ENCODE results near the gene PER1. TPM values are rescaled to one million over a fixed set of nuclear protein-coding genes. Genes with fewer than 3 reads are reported as not detected.

The PER1 gene
- total and polyA plus RNA-seq, 4 donors = 34.3 to 297 (median 173) TPM

DNA sequence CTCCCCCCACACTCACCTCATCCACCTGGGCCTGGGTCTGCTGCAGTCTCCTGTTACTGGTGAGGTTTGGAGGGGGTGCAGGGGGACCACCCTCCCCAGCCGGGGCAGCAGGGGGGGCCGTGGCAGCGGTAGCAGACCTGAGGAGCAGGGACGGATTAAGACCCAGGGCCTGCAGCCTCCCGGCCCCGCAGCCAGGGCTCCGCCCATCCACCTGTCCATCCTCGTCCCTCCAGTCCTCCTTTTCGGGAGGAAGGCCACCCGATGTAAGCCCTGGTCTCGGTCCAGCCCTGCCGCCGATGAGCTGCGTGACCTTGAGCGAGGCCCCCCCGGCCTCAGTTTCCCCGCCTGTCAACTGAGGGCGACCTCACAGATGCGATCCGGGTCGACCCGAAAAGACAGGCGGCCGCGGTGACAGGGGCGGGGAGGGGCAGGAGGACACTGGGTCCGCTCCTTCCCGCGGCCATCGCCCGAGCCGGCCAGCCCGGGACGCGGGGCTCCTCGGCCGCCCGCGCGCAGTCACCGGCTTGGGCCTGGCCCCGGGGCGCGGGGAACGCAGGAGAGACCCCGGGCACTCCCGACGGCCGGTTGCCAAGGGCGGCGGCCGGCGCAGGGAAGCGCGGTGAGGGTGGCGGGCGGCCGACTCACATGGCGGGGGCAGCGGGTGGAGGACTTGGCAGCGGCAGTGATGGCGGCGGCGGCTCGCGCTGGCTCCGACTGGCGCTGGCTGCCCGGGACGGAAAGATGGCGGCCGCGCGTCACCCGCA lies 10.2 kb upstream of the PER1 start, which contains the start of gene VAMP2:
Gene VAMP2 (minus strand): TSS at position 716 of the 764 bp plus-strand sequence. CDS start 69 bp downstream, at position 647.
- H3K27me3 ChIP-seq (ENCODE audit: control insufficient read depth in 1 of 2, insufficient read depth in 2 of 2, low read length in 1 of 2) = no peaks in the 10 kb centered on the region
- H3K4me3 ChIP-seq (ENCODE audit: low read length in 2 of 2) = peak within 1 kb of the TSS; percentile 66 to 95
- intact Hi-C loops (cut with DNase I) = loop anchor here in 1 of 2 donors (5.0 kb wide), 1 partner anchor 40 kb away; the partner anchor contains the start of gene HES7
- no peaks in the 10 kb centered on the region for H3K36me3 ChIP-seq (ENCODE audit: control insufficient read depth in 1 of 2, insufficient read depth in 2 of 2, low read length in 1 of 2)
- WGBS, 2 donors = 0% methylated on average over 52 to 75 of the region's 75 CpGs
- peak within 1 kb of the TSS; percentile 61 to 89 for H3K27ac ChIP-seq (ENCODE audit: low read depth in 1 of 2, low read length in 2 of 2)
- no peaks in the 10 kb centered on the region for H3K9me3 ChIP-seq (ENCODE audit: control insufficient read depth, low read length)
- H3K4me1 ChIP-seq (ENCODE audit: control insufficient read depth in 1 of 2, insufficient read depth in 2 of 2, low read length in 2 of 2) = no peaks in the 10 kb centered on the region
- DNase-seq (peak; percentile 90 to 95), ATAC-seq (ENCODE audit: low FRiP score) (peak; percentile 75)

DNA sequence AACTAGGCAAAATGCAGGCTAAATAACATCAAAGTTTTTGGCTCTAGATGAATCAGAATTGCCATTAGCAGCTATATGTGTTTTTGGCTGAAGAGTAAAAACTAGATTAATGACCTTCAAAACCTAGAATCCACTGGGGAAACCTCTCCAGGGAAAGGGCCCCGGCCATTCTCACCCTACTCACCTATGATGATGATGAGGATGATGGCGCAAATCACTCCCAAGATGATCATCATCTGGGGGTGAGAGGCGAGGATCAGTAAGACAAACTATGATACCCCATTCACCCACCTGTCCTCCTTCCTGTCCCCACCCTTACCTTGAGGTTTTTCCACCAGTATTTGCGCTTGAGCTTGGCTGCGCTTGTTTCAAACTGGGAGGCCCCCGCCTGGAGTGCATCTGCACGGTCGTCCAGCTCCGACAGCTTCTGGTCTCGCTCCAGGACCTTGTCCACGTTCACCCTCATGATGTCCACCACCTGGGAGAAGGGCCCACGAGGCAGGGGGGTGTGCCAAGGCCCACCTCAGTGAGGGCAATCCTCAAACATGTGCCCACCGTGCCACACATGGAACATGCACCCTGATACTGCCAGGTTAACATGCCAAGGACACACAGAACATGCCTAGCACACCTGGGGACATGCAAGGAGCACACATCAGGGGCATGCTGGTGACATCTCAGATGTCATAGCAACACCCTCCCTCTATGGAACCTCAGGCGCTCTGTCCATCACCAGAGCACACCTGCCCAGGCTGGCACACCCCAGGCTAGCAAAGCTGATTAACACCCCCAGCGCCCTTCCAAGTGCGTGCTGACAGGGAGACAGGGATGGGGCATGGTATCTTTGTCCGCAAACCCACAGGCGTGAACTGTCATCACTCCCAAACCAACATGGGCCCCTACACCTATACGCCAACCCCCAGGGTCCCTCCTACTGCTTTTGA lies 9.4 kb upstream of the PER1 start:
- no peaks in the 10 kb centered on the region for H3K9me3 ChIP-seq (ENCODE audit: control insufficient read depth, low read length)

DNA sequence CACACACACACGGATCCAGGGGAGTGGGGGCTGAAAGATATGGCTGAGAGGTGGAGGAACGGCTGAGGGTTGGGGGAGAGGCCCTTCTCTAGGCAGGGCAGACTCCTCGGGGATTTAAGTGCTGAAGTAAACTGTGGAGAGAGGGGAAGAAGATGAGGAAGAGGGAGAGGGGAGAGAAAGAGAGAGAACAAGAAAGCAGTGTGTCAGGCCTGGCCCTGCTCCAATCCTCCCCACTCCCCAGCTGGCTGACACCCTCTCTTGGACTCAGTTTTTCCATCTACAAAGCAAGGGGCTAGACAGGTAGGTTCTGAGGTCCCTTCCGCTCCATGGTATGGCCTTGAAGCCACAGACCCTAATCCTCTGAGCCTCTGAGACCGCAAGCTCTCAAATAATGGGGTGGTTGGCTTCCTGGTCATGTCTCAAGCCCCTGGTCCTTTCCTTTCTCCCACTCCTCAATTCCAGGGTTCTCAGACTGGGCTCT lies 8.6 kb upstream of the PER1 start:
- H3K9me3 ChIP-seq (ENCODE audit: control insufficient read depth, low read length) = no peaks in the 10 kb centered on the region
- 43 to 47% methylated on average over 5 of the region's 5 CpGs for WGBS, 2 donors
- intact Hi-C loops (cut with DNase I) = loop anchor here in 1 of 2 donors (5.0 kb wide), 1 partner anchor 38 kb away; the partner anchor contains the start of gene HES7

More for the DNA sequence above, 9.4 kb upstream of the PER1 start:
- WGBS, 2 donors = 37 to 43% methylated on average over 19 of the region's 19 CpGs
- intact Hi-C loops (cut with DNase I) = loop anchor here in 1 of 2 donors (5.0 kb wide), 1 partner anchor 39 kb away; the partner anchor contains the start of gene HES7
- Histone ChIP-seq H3K36me3 (ENCODE audit: control insufficient read depth in 1 of 2, insufficient read depth in 2 of 2, low read length in 1 of 2) (no peaks in the 10 kb centered on the region), H3K27ac (ENCODE audit: low read depth in 1 of 2, low read length in 2 of 2) (peak overlapping the region in 1 of 2 donors; percentile 89), H3K4me3 (ENCODE audit: low read length in 2 of 2) (peak overlapping the region; percentile 66 to 95), H3K27me3 (ENCODE audit: control insufficient read depth in 1 of 2, insufficient read depth in 2 of 2, low read length in 1 of 2) (no peaks in the 10 kb centered on the region), H3K4me1 (ENCODE audit: control insufficient read depth in 1 of 2, insufficient read depth in 2 of 2, low read length in 2 of 2) (no peaks in the 10 kb centered on the region)
- DNase-seq (peak in 1 of 2 donors; percentile 64), ATAC-seq (ENCODE audit: low FRiP score) (no peak)

DNA sequence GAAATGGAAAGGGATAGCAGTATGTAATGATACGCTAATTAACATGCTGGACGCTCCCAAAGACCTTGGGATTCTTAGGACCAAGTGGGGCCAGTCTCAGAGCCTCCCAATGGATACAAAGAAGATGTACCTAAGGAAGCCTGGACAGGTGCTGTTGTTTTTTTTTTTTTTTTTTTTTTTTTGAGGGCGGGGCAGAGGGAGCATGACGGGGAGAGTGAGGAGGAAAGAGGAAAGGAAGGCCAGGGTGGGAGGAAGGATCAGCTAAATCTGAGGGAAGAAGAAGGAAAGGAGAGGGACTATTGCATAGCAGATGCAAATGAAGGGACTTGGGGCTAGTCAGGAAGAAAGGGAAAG lies 8.0 kb upstream of the PER1 start:
- 39 to 54% methylated on average over 3 to 4 of the region's 4 CpGs for WGBS, 2 donors
- no peaks in the 10 kb centered on the region for H3K36me3 ChIP-seq (ENCODE audit: control insufficient read depth in 1 of 2, insufficient read depth in 2 of 2, low read length in 1 of 2)
- DNase-seq = no peak
- ATAC-seq (ENCODE audit: low FRiP score) = no peak
- intact Hi-C loops (cut with DNase I) = loop anchor here in 1 of 2 donors (5.0 kb wide), 1 partner anchor 38 kb away; the partner anchor contains the start of gene HES7
- no peaks in the 10 kb centered on the region for H3K27me3 ChIP-seq (ENCODE audit: control insufficient read depth in 1 of 2, insufficient read depth in 2 of 2, low read length in 1 of 2)
- H3K27ac ChIP-seq (ENCODE audit: low read depth in 1 of 2, low read length in 2 of 2) = no peak overlapping the region
- H3K4me1 ChIP-seq (ENCODE audit: control insufficient read depth in 1 of 2, insufficient read depth in 2 of 2, low read length in 2 of 2) = no peaks in the 10 kb centered on the region
- no peak overlapping the region for H3K4me3 ChIP-seq (ENCODE audit: low read length in 2 of 2)
- H3K9me3 ChIP-seq (ENCODE audit: control insufficient read depth, low read length) = no peaks in the 10 kb centered on the region

More for the DNA sequence above, 8.6 kb upstream of the PER1 start:
- H3K4me3 ChIP-seq (ENCODE audit: low read length in 2 of 2) = no peak overlapping the region
- no peak overlapping the region for H3K27ac ChIP-seq (ENCODE audit: low read depth in 1 of 2, low read length in 2 of 2)
- no peaks in the 10 kb centered on the region for H3K27me3 ChIP-seq (ENCODE audit: control insufficient read depth in 1 of 2, insufficient read depth in 2 of 2, low read length in 1 of 2)
- no peaks in the 10 kb centered on the region for H3K4me1 ChIP-seq (ENCODE audit: control insufficient read depth in 1 of 2, insufficient read depth in 2 of 2, low read length in 2 of 2)
- H3K36me3 ChIP-seq (ENCODE audit: control insufficient read depth in 1 of 2, insufficient read depth in 2 of 2, low read length in 1 of 2) = no peaks in the 10 kb centered on the region
- ATAC-seq (ENCODE audit: low FRiP score) = no peak
- peak in 1 of 2 donors; percentile 64 for DNase-seq

DNA sequence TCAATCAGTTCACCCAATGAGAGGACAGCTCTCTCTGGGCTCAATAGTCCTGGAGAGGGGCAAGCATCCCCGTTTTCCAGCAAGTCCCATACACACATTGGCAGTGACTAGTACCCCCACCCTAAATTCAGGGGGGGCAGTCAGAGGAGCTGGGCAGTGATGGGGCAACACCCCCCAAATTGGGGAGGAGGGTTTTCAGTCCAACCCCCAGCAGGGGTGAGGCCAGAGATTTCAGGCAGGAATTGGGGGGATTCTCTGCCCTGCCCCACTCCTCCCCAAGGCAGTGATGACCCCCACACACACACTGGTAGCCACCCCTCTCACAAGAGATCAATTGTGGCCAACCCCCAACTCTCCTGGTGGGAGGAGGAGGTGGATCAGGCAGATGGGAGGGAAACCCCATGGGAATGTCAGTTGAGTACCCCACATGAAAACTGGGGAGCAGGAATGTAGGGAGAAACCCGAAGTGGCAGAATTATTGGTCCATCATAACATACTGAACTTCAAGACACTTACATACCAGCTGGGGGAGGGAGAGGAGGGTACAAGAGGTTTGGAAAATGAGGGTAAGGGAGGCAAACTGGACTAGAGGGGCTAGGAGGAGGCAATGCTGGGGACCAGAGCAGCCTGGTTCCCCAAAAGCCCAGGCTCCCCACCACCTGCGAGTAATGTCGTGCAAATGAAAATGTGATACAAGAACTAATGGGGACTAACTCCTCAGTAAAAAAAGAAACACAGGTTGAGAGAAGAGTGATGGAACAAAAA lies 7.4 kb upstream of the PER1 start:
- DNase-seq (peak; percentile 27 to 44), ATAC-seq (ENCODE audit: low FRiP score) (no peak)
- H3K36me3 ChIP-seq (ENCODE audit: control insufficient read depth in 1 of 2, insufficient read depth in 2 of 2, low read length in 1 of 2) = no peaks in the 10 kb centered on the region
- WGBS, 2 donors = 62 to 71% methylated on average over 4 of the region's 4 CpGs
- no peak overlapping the region for H3K4me3 ChIP-seq (ENCODE audit: low read length in 2 of 2)
- no peaks in the 10 kb centered on the region for H3K4me1 ChIP-seq (ENCODE audit: control insufficient read depth in 1 of 2, insufficient read depth in 2 of 2, low read length in 2 of 2)
- intact Hi-C loops (cut with DNase I) = loop anchor here in 1 of 2 donors (2.0 to 10.0 kb wide), 3 partner anchors 21 to 475 kb away; partner anchors contain the start of genes HES7, TP53 and WRAP53
- no peak overlapping the region for H3K27ac ChIP-seq (ENCODE audit: low read depth in 1 of 2, low read length in 2 of 2)
- no peaks in the 10 kb centered on the region for H3K9me3 ChIP-seq (ENCODE audit: control insufficient read depth, low read length)
- H3K27me3 ChIP-seq (ENCODE audit: control insufficient read depth in 1 of 2, insufficient read depth in 2 of 2, low read length in 1 of 2) = no peaks in the 10 kb centered on the region

DNA sequence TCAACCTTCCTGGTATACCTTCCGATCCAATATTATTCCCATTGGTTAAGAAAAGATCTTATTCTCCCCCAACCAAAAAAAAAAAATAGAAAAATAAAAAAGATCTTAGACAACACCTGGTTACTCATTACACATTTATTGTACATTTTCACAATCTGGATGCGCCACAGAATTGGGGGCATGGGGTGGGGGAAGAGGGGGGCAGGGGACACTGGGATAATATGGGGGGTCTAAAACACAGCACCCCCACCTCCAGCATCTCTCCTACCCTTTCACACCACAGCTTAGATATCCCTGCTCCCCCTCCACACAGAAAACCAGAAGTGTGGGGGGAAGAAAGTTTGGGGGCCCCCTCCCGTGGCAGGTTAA lies 6.8 kb upstream of the PER1 start:
- intact Hi-C loops (cut with DNase I) = loop anchor here in 1 of 2 donors (2.0 to 10.0 kb wide), 2 partner anchors 20 to 474 kb away; partner anchors contain the start of genes TP53 and WRAP53
- H3K36me3 ChIP-seq (ENCODE audit: control insufficient read depth in 1 of 2, insufficient read depth in 2 of 2, low read length in 1 of 2) = no peaks in the 10 kb centered on the region
- no peaks in the 10 kb centered on the region for H3K4me1 ChIP-seq (ENCODE audit: control insufficient read depth in 1 of 2, insufficient read depth in 2 of 2, low read length in 2 of 2)
- H3K9me3 ChIP-seq (ENCODE audit: control insufficient read depth, low read length) = no peaks in the 10 kb centered on the region
- DNase-seq (no peak), ATAC-seq (ENCODE audit: low FRiP score) (no peak)
- H3K27ac ChIP-seq (ENCODE audit: low read depth in 1 of 2, low read length in 2 of 2) = no peak overlapping the region
- 55 to 62% methylated on average over 3 of the region's 3 CpGs for WGBS, 2 donors
- no peak overlapping the region for H3K4me3 ChIP-seq (ENCODE audit: low read length in 2 of 2)
- H3K27me3 ChIP-seq (ENCODE audit: control insufficient read depth in 1 of 2, insufficient read depth in 2 of 2, low read length in 1 of 2) = no peaks in the 10 kb centered on the region

DNA sequence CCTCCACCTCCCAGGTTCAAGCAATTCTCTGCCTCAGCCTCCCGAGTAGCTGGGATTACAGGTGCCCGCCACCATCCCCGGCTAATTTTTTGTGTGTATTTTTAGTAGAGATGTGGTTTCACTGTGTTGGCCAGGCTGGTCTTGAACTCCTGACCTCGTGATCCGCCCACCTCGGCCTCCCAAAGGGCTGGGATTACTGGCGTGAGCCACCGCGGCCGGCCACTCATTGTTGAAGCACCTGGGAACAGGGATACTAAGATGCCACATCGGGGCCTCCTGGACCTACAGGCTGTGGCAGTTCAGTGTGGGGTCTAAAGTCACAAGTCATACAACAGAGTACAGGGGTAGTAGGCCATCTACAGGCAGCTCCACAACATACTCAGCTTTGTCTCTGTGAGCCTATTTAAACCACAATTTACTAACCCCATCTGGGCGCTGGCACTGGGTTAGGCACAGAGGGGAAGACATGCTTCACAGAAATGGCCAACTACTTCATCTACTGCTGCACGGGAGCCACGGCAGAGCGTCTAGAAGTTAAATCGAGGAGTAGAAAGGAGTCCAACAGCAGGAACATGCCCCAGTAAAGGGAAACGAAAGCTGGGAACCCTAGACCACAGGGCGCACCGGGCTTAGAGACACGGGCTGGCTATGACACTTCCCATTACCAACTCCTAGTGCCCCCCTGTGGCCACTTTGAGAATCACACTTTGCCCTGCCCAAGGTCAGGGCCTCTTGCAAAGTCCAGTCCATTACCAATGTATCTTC lies 6.2 kb upstream of the PER1 start:
- WGBS, 2 donors = 41 to 48% methylated on average over 20 of the region's 20 CpGs
- Histone ChIP-seq H3K4me1 (ENCODE audit: control insufficient read depth in 1 of 2, insufficient read depth in 2 of 2, low read length in 2 of 2) (no peaks in the 10 kb centered on the region), H3K27ac (ENCODE audit: low read depth in 1 of 2, low read length in 2 of 2) (peak overlapping the region in 1 of 2 donors; percentile 83), H3K27me3 (ENCODE audit: control insufficient read depth in 1 of 2, insufficient read depth in 2 of 2, low read length in 1 of 2) (no peaks in the 10 kb centered on the region), H3K4me3 (ENCODE audit: low read length in 2 of 2) (no peak overlapping the region), H3K9me3 (ENCODE audit: control insufficient read depth, low read length) (no peaks in the 10 kb centered on the region), H3K36me3 (ENCODE audit: control insufficient read depth in 1 of 2, insufficient read depth in 2 of 2, low read length in 1 of 2) (no peaks in the 10 kb centered on the region)
- intact Hi-C loops (cut with DNase I) = loop anchor here in 1 of 2 donors (2.0 to 10.0 kb wide), 2 partner anchors 20 to 474 kb away; partner anchors contain the start of genes TP53 and WRAP53
- DNase-seq (peak; percentile 95 to 96), ATAC-seq (ENCODE audit: low FRiP score) (no peak)

Measured in aorta (tissue), 5 donors.